ENCODE results near the gene KRTAP9-6.
"Not testable (repeated sequence)": the region's sequence is repeated elsewhere in the genome, so short reads cannot be mapped to it uniquely, and the experiment has no call there.

Gene KRTAP9-6

DNA sequence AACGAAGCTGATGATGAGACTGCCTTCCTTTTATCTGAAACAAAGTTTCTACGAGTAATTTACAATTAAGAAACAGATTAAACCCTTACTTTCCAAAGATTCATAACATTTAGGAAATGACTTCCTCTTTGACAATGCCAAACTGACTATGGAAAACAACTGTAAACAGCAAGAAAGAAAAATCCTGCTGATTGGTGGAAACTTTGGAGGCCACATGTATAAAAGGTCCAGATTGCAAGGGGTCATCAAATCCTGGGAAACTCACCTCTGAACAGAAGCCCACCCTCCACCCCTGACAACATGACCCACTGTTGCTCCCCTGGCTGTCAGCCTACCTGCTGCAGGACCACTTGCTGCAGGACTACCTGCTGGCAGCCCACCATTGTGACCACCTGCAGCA, at the start of gene KRTAP9-6:
TSS of gene KRTAP9-6 (plus strand) at position 301 of the 400 bp plus-strand sequence. CDS start at position 301, 0 bp downstream.
- no peak for FAIRE-seq

GRCh38 chr17:41215681-41216080, 49.5 kb upstream of the KRTAP9-6 start:
- no peak for FAIRE-seq

DNA sequence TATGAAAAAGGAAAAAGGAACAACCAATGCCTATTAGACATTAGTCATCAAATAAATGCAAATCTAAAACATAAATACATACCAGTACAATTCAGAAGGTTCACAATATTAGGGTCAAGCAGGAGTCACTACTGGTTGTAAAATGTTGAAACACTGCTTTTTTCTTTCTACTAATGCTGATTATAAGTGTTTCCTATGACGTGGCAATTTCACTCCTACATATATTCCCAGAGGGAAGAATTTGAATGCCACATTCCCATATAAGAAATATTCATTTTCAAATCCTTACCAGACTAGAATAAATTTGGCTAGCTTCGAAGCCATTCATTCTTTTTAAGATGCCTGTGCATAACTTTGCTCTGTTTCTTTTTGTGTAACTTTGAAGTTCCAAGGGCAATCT, 41.4 kb upstream of the KRTAP9-6 start:
- no peak for FAIRE-seq

DNA sequence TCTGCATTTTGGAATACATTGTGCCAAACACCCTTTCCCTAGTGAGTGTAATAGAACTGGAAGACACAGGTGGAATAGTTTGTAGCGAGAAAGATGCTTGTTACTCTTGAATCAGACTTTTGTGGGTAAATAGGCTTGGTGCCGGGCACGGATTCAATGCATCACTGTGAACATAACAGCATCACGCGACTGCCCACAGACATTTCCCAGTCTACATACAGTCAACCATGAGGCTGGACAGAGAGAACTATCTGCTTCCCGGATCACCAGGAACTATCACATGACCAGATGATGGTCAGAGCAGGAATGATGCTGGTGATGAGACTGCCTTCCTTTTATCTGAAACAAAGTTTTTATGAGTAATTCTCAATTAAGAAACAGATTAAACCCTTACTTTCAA, 39.1 kb upstream of the KRTAP9-6 start:
- FAIRE-seq: no peak

DNA sequence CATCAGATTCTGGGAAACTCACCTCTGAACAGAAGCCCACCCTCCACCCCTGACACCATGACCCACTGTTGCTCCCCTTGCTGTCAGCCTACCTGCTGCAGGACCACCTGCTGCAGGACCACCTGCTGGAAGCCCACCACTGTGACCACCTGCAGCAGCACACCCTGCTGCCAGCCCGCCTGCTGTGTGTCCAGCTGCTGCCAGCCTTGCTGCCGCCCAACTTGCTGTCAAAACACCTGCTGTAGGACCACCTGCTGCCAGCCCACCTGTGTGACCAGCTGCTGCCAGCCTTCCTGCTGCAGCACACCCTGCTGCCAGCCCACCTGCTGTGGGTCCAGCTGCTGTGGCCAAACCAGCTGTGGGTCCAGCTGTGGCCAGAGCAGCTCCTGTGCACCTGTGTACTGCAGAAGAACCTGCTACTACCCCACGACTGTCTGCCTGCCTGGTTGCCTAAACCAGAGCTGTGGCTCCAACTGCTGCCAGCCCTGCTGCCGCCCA, 38.5 kb upstream of the KRTAP9-6 start, which contains the start of gene KRTAP9-2:
TSS of gene KRTAP9-2 (plus strand) at position 51 of the 498 bp plus-strand sequence. CDS start at position 58, 7 bp downstream.
- not testable (repeated sequence) for FAIRE-seq

- FAIRE-seq: no peak
Measured at GRCh38 chr17:41230094-41230493, 35.1 kb upstream of the KRTAP9-6 start.

DNA sequence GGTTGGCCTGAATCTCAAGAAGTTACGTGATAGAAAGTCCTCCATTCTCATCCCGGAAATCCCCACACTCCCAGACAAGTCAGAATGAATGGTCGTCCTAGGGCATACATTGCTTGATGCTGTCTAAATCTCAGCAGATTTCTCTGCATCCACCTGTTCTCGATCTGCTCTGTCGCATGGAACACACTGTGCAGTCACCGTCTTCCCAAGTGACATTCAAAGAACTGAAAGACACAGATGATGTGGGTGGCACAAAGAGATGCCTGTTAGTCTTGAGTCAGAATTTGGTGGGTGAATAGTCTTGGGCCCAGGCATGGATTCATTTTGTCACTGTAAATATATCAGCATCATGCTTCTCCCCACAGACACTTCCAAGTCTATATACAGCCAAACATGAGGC, 33.4 kb upstream of the KRTAP9-6 start:
- no peak for FAIRE-seq

- FAIRE-seq: not testable (repeated sequence)
Measured at GRCh38 chr17:41232399-41233105, 32.6 kb upstream of the KRTAP9-6 start, which contains the start of gene KRTAP9-3. KRTAP9-3 (plus strand) TSS chr17:41232449; CDS start chr17:41232502, 53 bp downstream.

DNA sequence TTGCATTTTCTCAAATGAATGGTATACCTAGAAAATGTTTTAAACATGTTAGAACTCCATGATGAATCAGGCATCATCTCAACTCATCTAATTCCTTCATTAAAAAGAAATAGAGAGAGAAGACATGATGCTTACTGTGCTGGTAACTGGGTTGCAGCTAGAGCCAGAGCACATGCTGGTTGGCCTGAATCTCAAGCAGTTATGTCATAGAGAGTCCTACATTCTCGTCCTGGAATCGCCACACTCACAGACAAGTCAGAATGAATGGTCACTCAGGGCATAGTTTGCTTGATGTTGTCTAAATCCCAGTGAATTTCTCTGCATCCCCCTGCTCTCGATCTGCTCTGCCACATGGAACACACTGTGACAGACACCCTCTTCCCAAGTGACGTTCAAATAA, 28.1 kb upstream of the KRTAP9-6 start:
- not testable (repeated sequence) for FAIRE-seq

GRCh38 chr17:41237949-41238437, 27.2 kb upstream of the KRTAP9-6 start, which contains the start of gene KRTAP9-8:
KRTAP9-8 (plus strand) TSS chr17:41237999; CDS start chr17:41238052, 53 bp downstream.
- not testable (repeated sequence) for FAIRE-seq

DNA sequence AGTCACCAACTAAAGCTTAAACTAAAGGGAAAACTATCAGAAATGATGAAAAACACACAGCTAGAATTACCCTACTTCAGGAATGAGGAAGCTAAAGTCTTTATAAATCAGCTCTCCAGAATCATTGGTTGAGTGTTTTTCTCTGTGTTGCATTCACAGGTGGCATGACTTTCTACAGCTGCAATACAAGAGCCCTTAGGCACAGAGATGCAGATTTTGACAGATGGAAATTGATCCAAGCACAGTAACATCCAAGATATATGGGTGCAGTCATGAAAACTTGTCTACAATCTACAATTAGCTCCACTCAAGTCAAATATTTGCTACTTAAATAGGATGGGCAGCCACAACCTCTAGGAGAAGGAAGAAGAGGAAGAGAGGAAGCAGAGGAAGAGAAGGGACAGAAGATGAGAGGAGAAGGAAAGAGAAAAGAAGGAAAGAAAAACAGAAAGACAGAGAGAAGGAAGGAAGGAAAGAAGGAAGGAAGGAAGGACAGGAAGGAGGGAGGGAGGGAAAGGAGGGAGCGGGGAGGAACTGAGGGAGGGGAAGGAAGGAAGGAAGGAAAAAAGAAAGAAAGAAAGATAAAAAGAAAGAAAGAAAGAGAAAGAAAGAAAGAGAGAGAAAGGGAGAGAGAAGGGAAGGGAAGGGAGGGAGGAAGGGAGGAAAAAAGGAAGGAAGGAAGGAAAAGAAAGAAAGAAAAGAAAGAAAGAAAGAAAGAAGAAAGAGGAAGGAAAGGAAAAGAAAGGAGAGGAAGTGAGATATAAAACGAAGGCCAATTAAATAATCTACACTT, 18.0 kb upstream of the KRTAP9-6 start:
- not testable (repeated sequence) for FAIRE-seq

DNA sequence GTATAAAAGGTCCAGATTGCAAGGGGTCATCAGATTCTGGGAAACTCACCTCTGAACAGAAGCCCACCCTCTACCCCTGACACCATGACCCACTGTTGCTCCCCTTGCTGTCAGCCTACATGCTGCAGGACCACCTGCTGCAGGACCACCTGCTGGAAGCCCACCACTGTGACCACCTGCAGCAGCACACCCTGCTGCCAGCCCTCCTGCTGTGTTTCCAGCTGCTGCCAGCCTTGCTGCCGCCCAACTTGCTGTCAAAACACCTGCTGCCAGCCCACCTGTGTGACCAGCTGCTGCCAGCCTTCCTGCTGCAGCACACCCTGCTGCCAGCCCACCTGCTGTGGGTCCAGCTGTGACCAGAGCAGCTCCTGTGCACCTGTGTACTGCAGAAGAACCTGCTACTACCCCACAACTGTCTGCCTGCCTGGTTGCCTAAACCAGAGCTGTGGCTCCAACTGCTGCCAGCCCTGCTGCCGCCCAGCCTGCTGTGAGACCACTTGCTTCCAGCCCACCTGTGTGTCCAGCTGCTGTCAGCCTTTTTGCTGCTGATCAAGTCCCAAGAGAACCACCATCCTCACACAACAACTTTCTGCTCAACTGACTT, 15.4 kb upstream of the KRTAP9-6 start, which contains the start of gene KRTAP9-4:
TSS of gene KRTAP9-4 (plus strand) at position 51 of the 604 bp plus-strand sequence. CDS start at position 85, 34 bp downstream.
- not testable (repeated sequence) for FAIRE-seq

- FAIRE-seq: no peak
Measured at GRCh38 chr17:41251261-41251660, 13.9 kb upstream of the KRTAP9-6 start.

- FAIRE-seq: no peak
Measured at GRCh38 chr17:41254861-41255260, 10.3 kb upstream of the KRTAP9-6 start.

DNA sequence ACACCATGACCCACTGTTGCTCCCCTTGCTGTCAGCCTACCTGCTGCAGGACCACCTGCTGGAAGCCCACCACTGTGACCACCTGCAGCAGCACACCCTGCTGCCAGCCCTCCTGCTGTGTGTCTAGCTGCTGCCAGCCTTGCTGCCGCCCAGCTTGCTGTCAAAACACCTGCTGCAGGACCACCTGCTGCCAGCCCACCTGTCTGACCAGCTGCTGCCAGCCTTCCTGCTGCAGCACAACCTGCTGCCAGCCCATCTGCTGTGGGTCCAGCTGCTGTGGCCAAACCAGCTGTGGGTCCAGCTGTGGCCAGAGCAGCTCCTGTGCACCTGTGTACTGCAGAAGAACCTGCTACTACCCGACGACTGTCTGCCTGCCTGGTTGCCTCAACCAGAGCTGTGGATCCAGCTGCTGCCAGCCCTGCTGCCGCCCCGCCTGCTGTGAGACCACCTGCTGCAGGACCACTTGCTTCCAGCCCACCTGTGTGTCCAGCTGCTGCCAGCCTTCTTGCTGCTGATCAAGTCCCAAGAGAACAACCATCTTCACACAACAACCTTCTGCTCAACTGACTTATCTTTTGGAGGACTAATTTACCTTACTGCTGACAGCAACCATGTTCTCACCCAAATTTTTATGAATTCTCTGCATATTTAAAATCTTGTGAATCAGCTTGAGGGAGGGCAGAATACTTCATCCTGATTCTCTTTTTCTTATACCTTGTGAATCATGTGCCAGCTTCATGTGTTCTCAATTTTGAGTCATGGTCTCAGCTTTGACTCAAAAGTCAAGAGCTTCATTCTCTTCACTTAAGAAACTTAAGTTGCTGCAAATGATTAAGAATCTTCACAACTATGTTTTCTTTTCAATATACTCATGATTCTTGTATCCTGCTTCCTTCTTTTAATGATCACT, 9.5 kb upstream of the KRTAP9-6 start, which contains the start of gene KRTAP9-9:
TSS of gene KRTAP9-9 (plus strand) at position 4 of the 910 bp plus-strand sequence.
- not testable (repeated sequence) for FAIRE-seq

- no peak for FAIRE-seq
Measured at GRCh38 chr17:41256291-41256685, 8.9 kb upstream of the KRTAP9-6 start.

DNA sequence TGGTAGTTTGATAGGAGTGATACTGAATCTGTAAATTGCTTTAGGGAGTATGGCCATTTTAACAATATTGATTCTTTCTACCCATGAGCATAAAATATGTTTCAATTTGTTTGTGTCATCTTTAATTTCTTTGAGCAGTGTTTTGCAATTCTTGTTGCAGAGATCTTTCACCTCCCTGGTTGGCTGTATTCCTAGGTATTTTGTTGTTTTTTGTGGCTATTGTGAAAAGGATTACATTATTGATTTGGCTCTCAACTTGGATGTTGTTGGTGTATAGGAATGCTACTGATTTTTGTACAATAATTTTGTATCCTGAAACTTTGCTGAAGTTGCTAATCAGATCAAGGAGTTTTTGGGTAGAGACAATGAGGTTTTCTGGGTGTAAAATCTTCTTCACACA, 6.8 kb upstream of the KRTAP9-6 start:
- FAIRE-seq: no peak

GRCh38 chr17:41263212-41263611, 2.0 kb upstream of the KRTAP9-6 start:
- no peak for FAIRE-seq

GRCh38 chr17:41264599-41264998, 579 bp upstream of the KRTAP9-6 start:
- FAIRE-seq: no peak

- no peak for FAIRE-seq
Measured at GRCh38 chr17:41267711-41268110, 2.5 kb downstream of the KRTAP9-6 start.

DNA sequence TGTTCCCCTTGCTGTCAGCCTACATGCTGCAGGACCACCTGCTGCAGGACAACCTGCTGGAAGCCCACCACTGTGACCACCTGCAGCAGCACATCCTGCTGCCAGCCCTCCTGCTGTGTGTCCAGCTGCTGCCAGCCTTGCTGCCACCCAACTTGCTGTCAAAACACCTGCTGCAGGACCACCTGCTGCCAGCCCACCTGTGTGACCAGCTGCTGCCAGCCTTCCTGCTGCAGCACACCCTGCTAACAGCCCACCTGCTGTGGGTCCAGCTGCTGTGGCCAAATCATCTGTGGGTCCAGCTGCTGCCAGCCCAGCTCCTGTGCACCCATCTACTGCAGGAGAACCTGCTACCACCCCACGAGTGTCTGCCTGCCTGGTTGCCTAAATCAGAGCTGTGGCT, 6.1 kb downstream of the KRTAP9-6 start:
- FAIRE-seq: not testable (repeated sequence)

Measured in TTC549 (cell line).